Vagina (tissue), 2 donors: ENCODE results near the gene IRF2. TPM values are rescaled to one million over a fixed set of nuclear protein-coding genes. Genes with fewer than 3 reads are reported as not detected.

ENCODE experiments used
- DNase-seq, 2 donors: peaks; one replicate each; pipeline ENCODE4 v3.0.0-alpha.2; 2017; ENCODE audit errors: extremely low spot score in 2 of 2
- H3K27ac ChIP-seq: fragments of 200-600 bp; sonication (generic); one replicate; pipeline ENCODE4 v1.5.1; 2019
- H3K27me3 ChIP-seq: fragments of 200-600 bp; sonication (generic); one replicate; pipeline ENCODE4 v1.5.1; 2019
- H3K36me3 ChIP-seq, 2 donors: fragments of 200-600 bp; sonication (generic); one replicate each; pipeline ENCODE4 v1.5.1; 2017 to 2019
- H3K4me1 ChIP-seq: fragments of 200-600 bp; sonication (generic); one replicate; pipeline ENCODE4 v1.5.1; 2019
- H3K4me3 ChIP-seq, 2 donors: fragments of 200-600 bp; sonication (generic); 1 replicate in 1 of 2; 2 replicates in 1 of 2; pipeline ENCODE4 v1.5.1; 2016 to 2019
- H3K9me3 ChIP-seq: fragments of 200-600 bp; sonication (generic); one replicate; pipeline ENCODE4 v1.5.1; 2019
- POLR2A ChIP-seq, 2 donors: fragments of 450-650 bp; IDR thresholded peaks; one replicate each; pipeline ENCODE4 v1.6.1; 2017; ENCODE audit warnings: antibody characterized with exemption in 2 of 2, mild to moderate bottlenecking in 2 of 2, moderate library complexity in 2 of 2
- POLR2AphosphoS5 ChIP-seq, 2 donors: sonication (generic); formaldehyde crosslinking; IDR thresholded peaks; one replicate each; pipeline ENCODE4 v1.9.0; 2017; ENCODE audit warnings: antibody characterized with exemption in 2 of 2, mild to moderate bottlenecking in 2 of 2, low read depth in 1 of 2; ENCODE audit not compliant: insufficient read depth in 1 of 2
- intact Hi-C: fragments of 100-400 bp; cut with DNase I; formaldehyde crosslinking; loops from one replicate; pipeline ENCODE4 v1.15.1; 2023
- total RNA-seq: library from RNA; depleted of rRNA; stranded (reverse); fragments of >200 nt; gene quantifications from one replicate; pipeline ENCODE4 v1.2.3, GENCODE V29; 2016
- TF ChIP-seq, protein P1 (sequence below), 3 experiments: fragments of 450-650 bp in 2 of 3; fragments of 200-600 bp in 1 of 3; sonication (generic) in 1 of 3; IDR thresholded peaks; one replicate each; pipeline ENCODE4 v1.5.1; 2017 to 2019; ENCODE audit warnings: antibody characterized with exemption in 3 of 3, mild to moderate bottlenecking in 2 of 3, moderate library complexity in 2 of 3

Gene IRF2
- total RNA-seq, 1 donor from 2014 or later = 18.7 TPM

DNA sequence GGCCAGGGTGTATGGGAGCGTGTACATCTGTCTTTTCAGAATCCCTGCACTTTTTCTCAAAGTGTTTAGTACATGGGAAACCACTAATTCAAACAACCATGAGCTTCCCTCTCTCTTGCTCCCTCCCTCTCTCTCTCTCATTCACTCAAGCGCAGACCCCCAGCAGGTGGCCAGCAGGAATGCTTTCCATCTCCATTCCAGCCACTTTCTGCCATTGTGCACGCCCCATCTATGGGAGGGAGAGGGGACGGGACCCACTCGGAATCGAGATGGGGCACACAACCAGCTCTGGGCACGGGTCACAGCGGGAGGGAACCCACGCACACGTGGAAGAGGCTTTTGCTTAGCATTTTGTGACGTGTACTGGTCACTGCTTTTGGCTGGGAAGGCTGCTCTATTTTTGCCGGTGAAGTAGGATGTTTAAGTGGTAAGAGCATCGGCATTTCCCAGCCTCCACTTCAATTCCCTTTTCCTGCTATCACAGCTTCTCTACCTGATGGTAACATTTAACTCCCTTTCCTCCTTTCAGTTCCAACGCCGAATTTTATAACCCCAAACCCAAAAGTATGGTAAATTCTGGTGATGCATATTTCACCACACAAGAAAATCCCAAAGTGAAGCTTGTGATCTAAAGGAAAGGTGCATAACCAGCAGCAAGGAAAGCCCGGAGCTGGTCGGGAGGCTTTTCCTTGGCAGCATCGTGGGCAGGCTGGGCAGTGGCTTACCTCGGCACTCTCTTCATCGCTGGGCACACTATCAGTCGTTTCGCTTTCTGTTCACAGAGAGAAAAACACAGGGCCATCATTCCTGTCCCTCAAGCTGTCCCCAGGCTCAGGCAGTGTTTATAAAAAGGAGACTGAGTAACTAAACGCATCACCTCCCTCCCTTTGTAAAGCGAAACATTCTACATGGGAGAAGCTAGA is 84.1 kb downstream of the IRF2 start:
- intact Hi-C loops = loop anchor here (10.0 kb wide), 1 partner anchor 85 kb away; the partner anchor contains the start of gene IRF2
- Histone ChIP-seq H3K27me3 (no peaks in the 10 kb centered on the region), H3K4me3 (no peak overlapping the region), H3K27ac (no peak overlapping the region), H3K4me1 (peaks cover 19% of the 10 kb centered on the region), H3K36me3 (peaks cover 0 to 48% of the 10 kb centered on the region in 2 donors), H3K9me3 (no peaks in the 10 kb centered on the region)
- no peak for DNase-seq
- TF ChIP-seq POLR2AphosphoS5 (IDR thresholded peaks at IDR 0.05; ENCODE audit: insufficient read depth in 1 of 2, low read depth in 1 of 2) (no peak), POLR2A (IDR thresholded peaks at IDR 0.05) (no peak)
- TF ChIP-seq, protein P1, sequence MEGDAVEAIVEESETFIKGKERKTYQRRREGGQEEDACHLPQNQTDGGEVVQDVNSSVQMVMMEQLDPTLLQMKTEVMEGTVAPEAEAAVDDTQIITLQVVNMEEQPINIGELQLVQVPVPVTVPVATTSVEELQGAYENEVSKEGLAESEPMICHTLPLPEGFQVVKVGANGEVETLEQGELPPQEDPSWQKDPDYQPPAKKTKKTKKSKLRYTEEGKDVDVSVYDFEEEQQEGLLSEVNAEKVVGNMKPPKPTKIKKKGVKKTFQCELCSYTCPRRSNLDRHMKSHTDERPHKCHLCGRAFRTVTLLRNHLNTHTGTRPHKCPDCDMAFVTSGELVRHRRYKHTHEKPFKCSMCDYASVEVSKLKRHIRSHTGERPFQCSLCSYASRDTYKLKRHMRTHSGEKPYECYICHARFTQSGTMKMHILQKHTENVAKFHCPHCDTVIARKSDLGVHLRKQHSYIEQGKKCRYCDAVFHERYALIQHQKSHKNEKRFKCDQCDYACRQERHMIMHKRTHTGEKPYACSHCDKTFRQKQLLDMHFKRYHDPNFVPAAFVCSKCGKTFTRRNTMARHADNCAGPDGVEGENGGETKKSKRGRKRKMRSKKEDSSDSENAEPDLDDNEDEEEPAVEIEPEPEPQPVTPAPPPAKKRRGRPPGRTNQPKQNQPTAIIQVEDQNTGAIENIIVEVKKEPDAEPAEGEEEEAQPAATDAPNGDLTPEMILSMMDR (IDR thresholded peaks at IDR 0.05) = no peak

DNA sequence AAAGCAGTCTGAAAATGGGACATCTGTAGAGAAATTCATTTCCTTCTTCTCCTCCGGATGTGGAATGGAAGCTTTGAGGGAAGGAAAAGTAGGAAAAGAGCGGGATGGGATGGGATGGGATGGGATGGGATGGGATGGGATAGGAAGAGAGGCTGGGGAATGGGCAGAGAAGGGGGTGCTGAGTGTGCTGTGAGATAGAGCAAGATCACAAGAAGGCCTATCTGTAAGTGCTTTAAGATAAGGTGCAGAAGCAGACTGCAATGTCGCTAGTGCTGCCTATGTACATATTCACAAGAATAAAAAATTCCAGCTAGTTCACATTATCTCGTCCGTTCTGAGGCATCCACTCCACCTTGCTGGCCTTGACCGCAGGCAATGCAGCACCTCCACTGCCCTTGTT is 86.2 kb downstream of the IRF2 start:
- Histone ChIP-seq H3K36me3 (peaks cover 0 to 48% of the 10 kb centered on the region in 2 donors), H3K4me1 (peaks cover 40% of the 10 kb centered on the region), H3K4me3 (no peak overlapping the region), H3K9me3 (no peaks in the 10 kb centered on the region), H3K27me3 (no peaks in the 10 kb centered on the region), H3K27ac (no peak overlapping the region)
- intact Hi-C loops = loop anchor here (10.0 kb wide), 1 partner anchor 87 kb away; the partner anchor contains the start of gene IRF2
- DNase-seq = no peak
- TF ChIP-seq POLR2AphosphoS5 (IDR thresholded peaks at IDR 0.05; ENCODE audit: insufficient read depth in 1 of 2, low read depth in 1 of 2) (no peak), POLR2A (IDR thresholded peaks at IDR 0.05) (no peak)
- TF ChIP-seq, protein P1 (IDR thresholded peaks at IDR 0.05) = no peak

DNA sequence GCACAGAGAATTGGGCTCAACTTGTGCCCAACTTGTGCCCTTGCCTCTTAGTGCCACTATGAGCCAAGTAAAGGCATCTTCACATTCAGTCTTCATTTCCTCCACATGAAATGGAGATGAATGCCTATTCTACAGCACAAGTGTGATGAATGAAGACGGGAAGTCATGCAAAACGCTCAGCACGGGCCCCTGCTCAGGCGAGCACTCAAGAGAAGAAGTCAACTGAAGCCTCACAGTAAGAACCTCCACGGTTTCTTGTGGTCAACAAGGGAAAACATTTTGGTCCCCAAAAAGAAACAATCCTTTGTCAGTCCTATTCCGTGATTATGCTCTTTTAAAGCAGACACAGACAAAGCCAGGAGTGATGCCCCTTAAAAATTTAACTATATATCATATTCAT is 87.0 kb downstream of the IRF2 start:
- Histone ChIP-seq H3K4me1 (peaks cover 48% of the 10 kb centered on the region), H3K9me3 (no peaks in the 10 kb centered on the region), H3K4me3 (no peak overlapping the region), H3K27me3 (no peaks in the 10 kb centered on the region), H3K27ac (peak overlapping the region; percentile 81), H3K36me3 (peaks cover 0 to 47% of the 10 kb centered on the region in 2 donors)
- no peak for DNase-seq
- intact Hi-C loops = loop anchor here (10.0 kb wide), 1 partner anchor 87 kb away; the partner anchor contains the start of gene IRF2
- TF ChIP-seq POLR2A (IDR thresholded peaks at IDR 0.05) (no peak), POLR2AphosphoS5 (IDR thresholded peaks at IDR 0.05; ENCODE audit: insufficient read depth in 1 of 2, low read depth in 1 of 2) (no peak)
- TF ChIP-seq, protein P1 (IDR thresholded peaks at IDR 0.05) = no peak

DNA sequence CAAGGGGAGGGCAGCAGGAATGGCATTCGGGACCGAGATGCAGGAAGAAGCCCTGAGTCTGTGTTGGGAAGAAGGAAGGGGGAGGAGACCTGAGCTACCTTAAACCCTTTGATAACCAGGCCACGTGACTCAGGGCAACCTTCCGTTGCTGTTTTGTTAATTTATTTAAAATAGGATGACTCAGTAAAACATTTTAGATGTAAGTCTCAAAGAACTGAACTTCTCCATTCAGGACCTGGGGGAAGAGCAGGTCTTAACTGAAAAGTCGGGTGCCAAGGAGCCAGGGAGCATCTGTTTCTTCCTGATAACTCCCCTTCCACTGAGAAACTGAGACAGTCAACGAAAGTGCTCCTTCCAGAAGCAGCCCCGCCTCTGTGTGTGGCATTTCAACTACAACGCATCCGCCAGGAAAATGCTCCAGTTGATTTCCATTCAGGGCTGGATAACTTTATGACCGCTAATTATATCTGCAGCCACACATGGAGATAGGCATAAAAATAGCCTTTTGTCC is 88.0 kb downstream of the IRF2 start:
- H3K4me1 ChIP-seq = peaks cover 50% of the 10 kb centered on the region

More for the DNA sequence above, 88.0 kb downstream of the IRF2 start:
- Histone ChIP-seq H3K27ac (peak overlapping the region; percentile 81), H3K4me3 (no peak overlapping the region), H3K27me3 (no peaks in the 10 kb centered on the region), H3K9me3 (no peaks in the 10 kb centered on the region), H3K36me3 (peaks cover 0 to 37% of the 10 kb centered on the region in 2 donors)
- DNase-seq = no peak
- TF ChIP-seq POLR2AphosphoS5 (IDR thresholded peaks at IDR 0.05; ENCODE audit: insufficient read depth in 1 of 2, low read depth in 1 of 2) (no peak), POLR2A (IDR thresholded peaks at IDR 0.05) (no peak)
- TF ChIP-seq, protein P1 (IDR thresholded peaks at IDR 0.05) = no peak
- intact Hi-C loops = loop anchor here (10.0 kb wide), 1 partner anchor 88 kb away; the partner anchor contains the start of gene IRF2
